Heart right ventricle (tissue), 16 donors: ENCODE results near the gene AKTIP. TPM values are rescaled to one million over a fixed set of nuclear protein-coding genes. Genes with fewer than 3 reads are reported as not detected.

ENCODE experiments used
- ATAC-seq, 8 donors: fragments of 200-7000 bp; cut with Tn5 transposase; one replicate each; pipeline ENCODE4 v1.9.1; 2020; ENCODE audit warnings: mild to moderate bottlenecking in 8 of 8, moderate library complexity in 8 of 8, moderate number of reproducible peaks in 1 of 8
- DNase-seq, 2 donors: peaks; one replicate each; pipeline ENCODE4 v3.0.0-alpha.2; 2020
- H3K27ac ChIP-seq, 10 donors: fragments of 200-600 bp; sonication (generic) in 2 of 10; one replicate each; pipeline versions ENCODE4 v1.5.0 to v1.8.0; 2020 to 2022; ENCODE audit warnings: mild to moderate bottlenecking in 3 of 10
- H3K27me3 ChIP-seq, 7 donors: fragments of 200-600 bp; one replicate each; pipeline ENCODE4 v1.8.0; 2021 to 2022; ENCODE audit warnings: mild to moderate bottlenecking in 2 of 7
- H3K36me3 ChIP-seq, 9 donors: fragments of 200-600 bp; sonication (generic) in 1 of 9; one replicate each; pipeline versions ENCODE4 v1.5.0 to v1.8.0; 2020 to 2022; ENCODE audit warnings: mild to moderate bottlenecking in 2 of 9
- H3K4me1 ChIP-seq, 9 donors: fragments of 200-600 bp; sonication (generic) in 1 of 9; one replicate each; pipeline versions ENCODE4 v1.5.0 to v1.8.0; 2020 to 2022; ENCODE audit warnings: mild to moderate bottlenecking in 4 of 9
- H3K4me3 ChIP-seq, 10 donors: fragments of 200-600 bp; sonication (generic) in 2 of 10; one replicate each; pipeline versions ENCODE4 v1.5.0 to v1.8.0; 2020 to 2022; ENCODE audit warnings: mild to moderate bottlenecking in 7 of 10, moderate library complexity in 2 of 10
- H3K9me3 ChIP-seq, 11 donors: fragments of 200-600 bp in 10 of 11; sonication (generic) in 2 of 11; one replicate each; pipeline versions ENCODE4 v1.5.0 to v1.8.0; 2013 to 2022; ENCODE audit warnings: mild to moderate bottlenecking in 2 of 11, control low read depth in 1 of 11, moderate library complexity in 1 of 11
- WGBS, 2 donors: extraction: QIAGEN DNeasy Blood & Tissue Kit; methylation state at CpG; one replicate each; pipeline ENCODE4 v1.1.7; 2013; ENCODE audit warnings: inconsistent platforms in 1 of 2; 5-methylcytosine and 5-hydroxymethylcytosine counted together
- intact Hi-C, 10 donors: fragments of 100-400 bp; cut with DNase I; formaldehyde crosslinking; loops; one replicate each; pipeline versions ENCODE4 v1.11.1 to v1.14.2; 2022
- polyA plus RNA-seq, 2 donors: library from polyadenylated mRNA; stranded (reverse); fragments of 200-250 nt; gene quantifications; one replicate each; pipeline ENCODE4 v1.2.3, GENCODE V29; 2013
- total RNA-seq, 10 donors: library from RNA; stranded (reverse); fragmentation: NEBNext Ultra II Directional in 3 of 10; extraction: Animal tissue kit (Norgen Biotek cat#: 25700) in 3 of 10; gene quantifications; one replicate each; pipeline versions ENCODE4 v1.2.1 to v1.2.4, GENCODE V29; 2021 to 2023
- TF ChIP-seq, protein P1 (sequence below), 9 donors: fragments of 200-600 bp; sonication (generic) in 2 of 9; IDR thresholded peaks; one replicate each; pipeline versions ENCODE4 v1.5.0 to v1.8.0; 2021 to 2022; ENCODE audit warnings: antibody characterized with exemption in 9 of 9, mild to moderate bottlenecking in 5 of 9, moderate library complexity in 1 of 9
- donor health status: Arrhythmogenic right ventricular cardiomyopathy.
- donor health status: ischemic (EF 13 %, LVEDD 7.1; RV severe dilation, severe dysfunction).
- donor health status: healthy with polysubstance abuse.
- donor health status: DM: no; HTN: yes; CAD: no.
- donor health status: DM: no; HTN: no; CAD: no.
- donor health status: ischemic (EF 25% LVEDD 6.9; RV normal size, moderate dysfunction).
- donor health status: ischemic (EF 25% LVEDD 5.7; RV mildly dilated, moderate dysfunction).
- donor health status: healthy.
- donor health status: DM: yes; HTN: yes; CAD: no.
- donor health status: Ischemic cardiomyopathy.
- donor health status: ischemic (EF 35%, LVEDD 5.7; RV mildly dilated, moderate dysfunction).
- donor health status: nonischemic (EF 11% LVEDD 7.7; RV severe dilation, severe dysfunction).
- donor health status: DM: yes; HTN: yes; CAD: no.
- donor health status: PGD.
- donor health status: ischemic (EF 29% LVEDD 5.4; RV normal size, mild dysfunction).
- donor health status: nonischemic (EF 23%, LVEDD 6.1; RV moderate dilation, normal function).

The AKTIP gene
- total and polyA plus RNA-seq, 12 donors, result 33.4 to 105 (median 75.5) TPM

- no peak overlapping the region for H3K27ac ChIP-seq
- peaks cover 0 to 11% (median 2%) of the 10 kb centered on the region in 11 donors for H3K9me3 ChIP-seq
- H3K36me3 ChIP-seq, result peaks cover 0 to 100% (median 34%) of the 10 kb centered on the region in 9 donors
- TF ChIP-seq, protein P1, sequence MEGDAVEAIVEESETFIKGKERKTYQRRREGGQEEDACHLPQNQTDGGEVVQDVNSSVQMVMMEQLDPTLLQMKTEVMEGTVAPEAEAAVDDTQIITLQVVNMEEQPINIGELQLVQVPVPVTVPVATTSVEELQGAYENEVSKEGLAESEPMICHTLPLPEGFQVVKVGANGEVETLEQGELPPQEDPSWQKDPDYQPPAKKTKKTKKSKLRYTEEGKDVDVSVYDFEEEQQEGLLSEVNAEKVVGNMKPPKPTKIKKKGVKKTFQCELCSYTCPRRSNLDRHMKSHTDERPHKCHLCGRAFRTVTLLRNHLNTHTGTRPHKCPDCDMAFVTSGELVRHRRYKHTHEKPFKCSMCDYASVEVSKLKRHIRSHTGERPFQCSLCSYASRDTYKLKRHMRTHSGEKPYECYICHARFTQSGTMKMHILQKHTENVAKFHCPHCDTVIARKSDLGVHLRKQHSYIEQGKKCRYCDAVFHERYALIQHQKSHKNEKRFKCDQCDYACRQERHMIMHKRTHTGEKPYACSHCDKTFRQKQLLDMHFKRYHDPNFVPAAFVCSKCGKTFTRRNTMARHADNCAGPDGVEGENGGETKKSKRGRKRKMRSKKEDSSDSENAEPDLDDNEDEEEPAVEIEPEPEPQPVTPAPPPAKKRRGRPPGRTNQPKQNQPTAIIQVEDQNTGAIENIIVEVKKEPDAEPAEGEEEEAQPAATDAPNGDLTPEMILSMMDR (IDR thresholded peaks at IDR 0.05), result no peak
- DNase-seq (no peak), ATAC-seq (no peak)
- intact Hi-C loops, result no loop called here
- peaks cover 0 to 12% (median 5%) of the 10 kb centered on the region in 9 donors for H3K4me1 ChIP-seq
- no peaks in the 10 kb centered on the region for H3K27me3 ChIP-seq
- H3K4me3 ChIP-seq, result no peak overlapping the region
Measured at GRCh38 chr16:53486230-53486629, 16.8 kb downstream of the AKTIP start.

- Histone ChIP-seq H3K9me3 (peaks cover 0 to 11% (median 2%) of the 10 kb centered on the region in 11 donors), H3K36me3 (peaks cover 0 to 100% (median 39%) of the 10 kb centered on the region in 9 donors), H3K27me3 (no peaks in the 10 kb centered on the region), H3K27ac (peak overlapping the region in 1 of 10 donors; percentile 0), H3K4me1 (peaks cover 0 to 5% (median 0%) of the 10 kb centered on the region in 9 donors), H3K4me3 (no peak overlapping the region)
- TF ChIP-seq, protein P1 (IDR thresholded peaks at IDR 0.05), result no peak
- intact Hi-C loops, result no loop called here
- ATAC-seq, result peak in 3 of 8 donors; percentile 47 to 66 (median 52)
- DNase-seq, result no peak
- 91% methylated on average over 2 of the region's 2 CpGs for WGBS, 2 donors
Measured at GRCh38 chr16:53484542-53484941, 18.5 kb downstream of the AKTIP start.

- ATAC-seq, result peak in 3 of 8 donors; percentile 20 to 57 (median 53)
- TF ChIP-seq, protein P1 (IDR thresholded peaks at IDR 0.05), result no peak
- no peaks in the 10 kb centered on the region for H3K27me3 ChIP-seq
- intact Hi-C loops, result no loop called here
- H3K4me1 ChIP-seq, result peaks cover 0 to 5% (median 0%) of the 10 kb centered on the region in 9 donors
- no peak for DNase-seq
- peaks cover 0 to 11% (median 2%) of the 10 kb centered on the region in 11 donors for H3K9me3 ChIP-seq
- H3K27ac ChIP-seq, result peak overlapping the region in 1 of 10 donors; percentile 65
- WGBS, 2 donors, result 93 to 94% methylated on average over 2 of the region's 2 CpGs
- H3K36me3 ChIP-seq, result peaks cover 0 to 100% (median 51%) of the 10 kb centered on the region in 9 donors
- no peak overlapping the region for H3K4me3 ChIP-seq
Measured at GRCh38 chr16:53482123-53482522, 20.9 kb downstream of the AKTIP start.

GRCh38 chr16:53480394-53480793, 22.6 kb downstream of the AKTIP start:
- 93 to 97% methylated on average over 1 of the region's 1 CpG for whole genome bisulfite sequencing, 2 donors
- H3K36me3 ChIP-seq, result peaks cover 0 to 100% (median 46%) of the 10 kb centered on the region in 9 donors

More at GRCh38 chr16:53480394-53480793, 22.6 kb downstream of the AKTIP start:
- no peaks in the 10 kb centered on the region for H3K9me3 ChIP-seq
- peak overlapping the region in 1 of 10 donors; percentile 23 for H3K27ac ChIP-seq
- intact Hi-C loops, result no loop called here
- TF ChIP-seq, protein P1 (IDR thresholded peaks at IDR 0.05), result no peak
- ATAC-seq (no peak), DNase-seq (no peak)
- H3K4me3 ChIP-seq, result no peak overlapping the region
- no peaks in the 10 kb centered on the region for H3K27me3 ChIP-seq
- H3K4me1 ChIP-seq, result peaks cover 0 to 5% (median 0%) of the 10 kb centered on the region in 9 donors
